GM12892 (cell line): ENCODE data around the gene PRDM16.

Experiments used
- POLR2A ChIP-seq: IDR thresholded peaks from 2 replicates; pipeline ENCODE4 v1.6.1; 2011; ENCODE audit warnings: low read depth, low read length, control low read depth
- POLR2AphosphoS5 ChIP-seq: IDR thresholded peaks from 2 replicates; pipeline ENCODE4 v1.6.1; 2011; ENCODE audit warnings: low read depth, low read length, control low read depth

DNA sequence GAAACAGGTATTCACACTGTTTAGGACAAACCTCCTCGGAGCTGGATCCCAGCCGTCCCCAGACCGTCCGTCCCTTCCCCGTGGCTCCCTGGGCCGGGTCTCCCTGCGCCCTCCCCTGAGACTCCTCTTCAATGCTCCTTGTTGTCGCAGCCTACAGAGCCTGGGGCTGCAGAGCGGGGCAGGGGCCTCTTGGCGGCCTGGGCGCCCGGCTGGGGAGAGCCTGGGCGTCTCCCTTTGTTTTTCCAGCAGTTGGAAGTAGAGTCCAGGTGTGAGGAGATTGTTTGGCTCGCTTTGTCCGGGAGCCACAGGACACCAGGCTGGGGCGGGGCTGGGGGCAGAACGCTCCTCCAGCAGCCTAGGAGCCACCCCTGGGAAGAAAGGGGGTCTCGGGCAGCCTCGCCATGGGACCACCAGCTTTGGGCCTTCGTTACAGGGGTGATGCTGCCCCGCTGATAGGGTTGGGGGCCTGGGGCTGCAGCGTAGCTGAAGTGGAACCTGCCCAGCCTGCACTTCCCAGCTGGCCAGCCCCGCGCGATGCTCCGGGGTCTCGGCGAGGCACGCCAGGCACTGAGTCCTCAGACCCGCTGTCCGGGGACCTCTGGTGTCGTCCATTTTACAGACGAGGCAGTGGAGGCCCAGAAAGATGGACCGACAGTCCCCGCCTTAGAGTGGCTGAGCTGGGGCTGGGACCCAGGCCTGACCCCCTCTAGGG is 66.9 kb downstream of the PRDM16 start:
- no peak for TF ChIP-seq POLR2A
- no peak for TF ChIP-seq POLR2AphosphoS5
